Measurements from ENCODE around the gene PF4V1.

- TF ChIP-seq CTCF (IDR thresholded peaks at IDR 0.05) (no peak), EP300 (IDR thresholded peaks at IDR 0.05) (no peak), POLR2A (IDR thresholded peaks at IDR 0.05) (no peak)
These were observed 800 bp downstream of the PF4V1 start for GRCh38 chr4:73853718-73854473.
